Uterus (tissue), 4 donors: ENCODE data around the gene TMEM245. TPM values are rescaled to one million over a fixed set of nuclear protein-coding genes. Genes with fewer than 3 reads are reported as not detected.

Experiments
- DNase-seq, 2 donors: peaks; one replicate each; pipeline ENCODE4 v3.0.0-alpha.2; 2019 to 2020
- H3K27ac ChIP-seq, 2 donors: fragments of 200-600 bp; sonication (generic); 1 replicate in 1 of 2; 2 replicates in 1 of 2; pipeline ENCODE4 v1.5.1; 2016 to 2018
- H3K27me3 ChIP-seq, 2 donors: fragments of 200-600 bp; sonication (generic); one replicate each; pipeline ENCODE4 v1.5.1; 2018 to 2019; ENCODE audit warnings: control low read depth in 1 of 2
- H3K36me3 ChIP-seq, 2 donors: fragments of 200-600 bp; sonication (generic); one replicate each; pipeline ENCODE4 v1.5.1; 2019; ENCODE audit warnings: control low read depth in 1 of 2
- H3K4me1 ChIP-seq, 2 donors: fragments of 200-600 bp; sonication (generic); one replicate each; pipeline ENCODE4 v1.5.1; 2018 to 2019; ENCODE audit warnings: control low read depth in 1 of 2
- H3K4me3 ChIP-seq, 2 donors: fragments of 200-600 bp; sonication (generic); 1 replicate in 1 of 2; 2 replicates in 1 of 2; pipeline ENCODE4 v1.5.1; 2018 to 2019; ENCODE audit warnings: mild to moderate bottlenecking in 1 of 2
- H3K9me3 ChIP-seq, 2 donors: fragments of 200-600 bp; sonication (generic); one replicate each; pipeline ENCODE4 v1.5.1; 2019; ENCODE audit warnings: control low read depth in 1 of 2
- POLR2A ChIP-seq, 2 donors: fragments of 450-650 bp; IDR thresholded peaks; one replicate each; pipeline ENCODE4 v1.6.1; 2016; ENCODE audit warnings: antibody characterized with exemption in 2 of 2, mild to moderate bottlenecking in 1 of 2, moderate library complexity in 1 of 2
- intact Hi-C: fragments of 100-400 bp; cut with DNase I; formaldehyde crosslinking; loops from one replicate; pipeline ENCODE4 v1.15.1; 2023; ENCODE audit warnings: low total_unique reads
- total RNA-seq, 4 donors: library from RNA; depleted of rRNA in 3 of 4; stranded (reverse); fragments of >200 nt in 3 of 4; gene quantifications; one replicate each; pipeline versions ENCODE4 v1.1.0 to v1.2.4, GENCODE V29; 2014 to 2023
- TF ChIP-seq, protein P1 (sequence below), 4 experiments: fragments of 200-600 bp in 2 of 4; fragments of 450-650 bp in 2 of 4; sonication (generic) in 2 of 4; IDR thresholded peaks; one replicate each; pipeline ENCODE4 v1.5.1; 2016 to 2019; ENCODE audit warnings: antibody characterized with exemption in 4 of 4, mild to moderate bottlenecking in 2 of 4, moderate library complexity in 1 of 4
- donor health status: DM: yes; HTN: yes; CAD: no.

TMEM245 gene
- 10 to 100 TPM; 59.7 to 80.0 (median 76.0) TPM for total RNA-seq

GRCh38 chr9:109119439-109120203, at the start of gene TMEM245:
Gene TMEM245, minus strand, starts transcription at chr9:109119947. Its CDS starts 34 bp downstream, at chr9:109119913.
- peak within 1 kb of the TSS; percentile 85 to 92 for H3K27ac ChIP-seq
- H3K27me3 ChIP-seq, result no peaks in the 10 kb centered on the region
- no peaks in the 10 kb centered on the region for H3K9me3 ChIP-seq
- peak within 1 kb of the TSS; percentile 68 to 99 for H3K4me3 ChIP-seq
- peak; percentile 96 to 97 for DNase-seq
- intact Hi-C loops, result no loop called here
- H3K4me1 ChIP-seq, result peaks cover 0 to 5% of the 10 kb centered on the region in 2 donors
- H3K36me3 ChIP-seq, result no peaks in the 10 kb centered on the region
- TF ChIP-seq, protein P1, sequence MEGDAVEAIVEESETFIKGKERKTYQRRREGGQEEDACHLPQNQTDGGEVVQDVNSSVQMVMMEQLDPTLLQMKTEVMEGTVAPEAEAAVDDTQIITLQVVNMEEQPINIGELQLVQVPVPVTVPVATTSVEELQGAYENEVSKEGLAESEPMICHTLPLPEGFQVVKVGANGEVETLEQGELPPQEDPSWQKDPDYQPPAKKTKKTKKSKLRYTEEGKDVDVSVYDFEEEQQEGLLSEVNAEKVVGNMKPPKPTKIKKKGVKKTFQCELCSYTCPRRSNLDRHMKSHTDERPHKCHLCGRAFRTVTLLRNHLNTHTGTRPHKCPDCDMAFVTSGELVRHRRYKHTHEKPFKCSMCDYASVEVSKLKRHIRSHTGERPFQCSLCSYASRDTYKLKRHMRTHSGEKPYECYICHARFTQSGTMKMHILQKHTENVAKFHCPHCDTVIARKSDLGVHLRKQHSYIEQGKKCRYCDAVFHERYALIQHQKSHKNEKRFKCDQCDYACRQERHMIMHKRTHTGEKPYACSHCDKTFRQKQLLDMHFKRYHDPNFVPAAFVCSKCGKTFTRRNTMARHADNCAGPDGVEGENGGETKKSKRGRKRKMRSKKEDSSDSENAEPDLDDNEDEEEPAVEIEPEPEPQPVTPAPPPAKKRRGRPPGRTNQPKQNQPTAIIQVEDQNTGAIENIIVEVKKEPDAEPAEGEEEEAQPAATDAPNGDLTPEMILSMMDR (IDR thresholded peaks at IDR 0.05), result no peak
- peak; percentile 93 to 96 for TF ChIP-seq POLR2A (IDR thresholded peaks at IDR 0.05)

GRCh38 chr9:109168170-109168569, 48.4 kb upstream of the TMEM245 start:
- intact Hi-C loops, result no loop called here
- Histone ChIP-seq H3K9me3 (no peaks in the 10 kb centered on the region), H3K27me3 (no peaks in the 10 kb centered on the region), H3K27ac (no peak overlapping the region), H3K4me3 (no peak overlapping the region), H3K4me1 (no peaks in the 10 kb centered on the region), H3K36me3 (no peaks in the 10 kb centered on the region)
- no peak for DNase-seq
- TF ChIP-seq, protein P1 (IDR thresholded peaks at IDR 0.05), result no peak
- TF ChIP-seq POLR2A (IDR thresholded peaks at IDR 0.05), result no peak

DNA sequence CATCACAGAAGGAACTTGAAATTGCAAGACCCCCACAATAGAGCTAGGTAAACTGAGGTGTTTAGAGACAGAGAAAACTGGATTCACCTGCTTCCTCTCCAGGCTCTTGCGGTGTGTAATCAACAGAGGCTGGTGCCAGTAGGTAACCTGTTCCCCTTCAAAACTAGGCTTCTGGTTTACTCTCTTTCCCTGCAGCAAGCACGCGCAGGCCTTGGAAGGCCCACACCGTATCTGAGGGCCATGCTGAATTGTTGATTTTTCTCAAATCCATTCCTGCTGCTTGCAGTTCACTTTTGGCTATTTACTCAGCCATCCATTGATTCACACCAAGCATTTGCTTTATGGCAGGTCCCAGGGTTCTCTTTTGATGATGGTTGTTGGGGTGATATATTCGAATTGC, 48.0 kb upstream of the TMEM245 start:
- no peaks in the 10 kb centered on the region for H3K36me3 ChIP-seq
- H3K9me3 ChIP-seq, result no peaks in the 10 kb centered on the region
- intact Hi-C loops, result no loop called here
- no peak overlapping the region for H3K27ac ChIP-seq
- H3K27me3 ChIP-seq, result no peaks in the 10 kb centered on the region
- no peaks in the 10 kb centered on the region for H3K4me1 ChIP-seq
- no peak overlapping the region for H3K4me3 ChIP-seq
- DNase-seq, result no peak
- TF ChIP-seq, protein P1 (IDR thresholded peaks at IDR 0.05), result no peak
- TF ChIP-seq POLR2A (IDR thresholded peaks at IDR 0.05), result no peak

DNA sequence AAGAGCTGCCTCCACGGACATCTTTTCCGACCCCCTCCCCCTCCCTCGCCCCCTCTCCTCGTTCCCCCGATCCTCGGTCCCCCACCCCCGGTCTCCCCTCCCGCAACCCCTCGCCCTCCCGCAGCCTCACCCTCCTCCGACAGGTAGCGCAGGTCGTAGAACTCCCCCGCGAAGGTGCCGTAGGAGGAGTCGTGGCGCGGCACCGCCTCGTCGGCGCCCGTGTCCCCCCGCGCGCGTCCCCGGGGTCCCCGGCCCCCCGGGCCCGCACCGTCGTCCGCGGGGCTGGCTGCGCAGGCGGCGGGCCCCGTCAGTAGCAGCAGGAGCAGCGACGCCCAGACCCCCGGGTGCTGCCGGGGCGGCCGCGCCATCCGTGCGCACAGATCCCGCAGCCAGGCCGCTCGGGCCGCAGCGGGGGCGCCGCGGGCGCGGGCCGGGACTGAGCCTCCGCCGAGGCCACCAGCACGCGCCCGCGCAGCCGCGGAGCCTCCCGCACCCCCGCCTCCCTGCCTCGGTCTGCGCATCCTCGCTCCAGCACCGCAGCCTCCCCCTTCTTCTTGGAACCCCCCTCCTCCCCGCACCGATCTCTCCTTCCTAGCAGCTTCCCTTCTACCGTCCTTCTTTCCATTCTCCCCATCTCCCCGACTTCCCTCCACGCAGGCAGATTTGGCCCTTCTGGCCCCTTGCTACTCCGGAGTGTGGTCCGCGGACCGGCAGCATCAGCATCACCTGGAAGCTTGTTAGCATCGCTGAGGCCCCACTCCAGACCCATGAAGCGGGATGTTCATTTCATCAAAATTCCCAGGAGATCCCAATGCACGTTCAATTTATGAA, 47.2 kb upstream of the TMEM245 start, which contains the start of gene FRRS1L:
TSS of gene FRRS1L (minus strand) at position 479 of the 831 bp plus-strand sequence. CDS start at position 368, 111 bp downstream.
- H3K27me3 ChIP-seq, result no peaks in the 10 kb centered on the region
- peak within 1 kb of the TSS in 1 of 2 donors; percentile 36 for H3K4me3 ChIP-seq
- no peaks in the 10 kb centered on the region for H3K36me3 ChIP-seq
- intact Hi-C loops, result no loop called here
- no peak for DNase-seq
- TF ChIP-seq, protein P1 (IDR thresholded peaks at IDR 0.05), result no peak
- no peak for TF ChIP-seq POLR2A (IDR thresholded peaks at IDR 0.05)
- H3K9me3 ChIP-seq, result no peaks in the 10 kb centered on the region
- H3K27ac ChIP-seq, result no peak within 1 kb of the TSS
- H3K4me1 ChIP-seq, result no peaks in the 10 kb centered on the region
